H1 (cell line): Measurements from ENCODE around the gene TBC1D19. TPM values are rescaled to one million over a fixed set of nuclear protein-coding genes. Genes with fewer than 3 reads are reported as not detected.

Experiments used
- CTCF ChIA-PET: fragments of 300-600 bp; sonication (Branson Sonifier 250); formaldehyde crosslinking; loops from one replicate; lab custom pipeline; 2021; ENCODE audit not compliant: partially characterized antibody; lab: Charles Lee
- POLR2A ChIA-PET: fragments of 300-600 bp; sonication (Branson Sonifier 250); formaldehyde crosslinking; loops from one replicate; lab custom pipeline; 2021; ENCODE audit warnings: inconsistent platforms; ENCODE audit not compliant: partially characterized antibody; lab: Charles Lee
- DNase-seq, 2 experiments: peaks; one replicate each; pipeline versions ENCODE4 v3.0.0 to v3.0.0-alpha.2; 2010 to 2022; ENCODE audit warnings: low spot score in 2 of 2, low read depth in 1 of 2, mixed read lengths in 1 of 2
- FAIRE-seq: peaks from 2 replicates; lab custom pipeline; 2011; peaks lifted over from hg19 to GRCh38; lab: Jason Lieb, UNC
- H2AFZ ChIP-seq: 2 replicates; pipeline ENCODE4 v1.8.1; 2012; ENCODE audit warnings: low read length, inconsistent platforms
- H2AK5ac ChIP-seq: 2 replicates; pipeline ENCODE4 v1.6.1; 2013; ENCODE audit warnings: low read depth, low read length
- H2BK120ac ChIP-seq: replicated peaks from 2 replicates; pipeline ENCODE3; 2013; ENCODE audit warnings: low read depth, low read length, inconsistent platforms
- H2BK12ac ChIP-seq: 2 replicates; pipeline ENCODE4 v1.6.1; 2013; ENCODE audit warnings: low read depth, low read length
- H2BK15ac ChIP-seq: 2 replicates; pipeline ENCODE4 v1.6.1; 2013; ENCODE audit warnings: low read length
- H2BK20ac ChIP-seq: 2 replicates; pipeline ENCODE4 v1.6.1; 2013; ENCODE audit warnings: low read length
- H2BK5ac ChIP-seq: 2 replicates; pipeline ENCODE4 v1.6.1; 2013; ENCODE audit warnings: low read depth, low read length
- H3K14ac ChIP-seq: 2 replicates; pipeline ENCODE4 v1.6.1; 2013; ENCODE audit warnings: inconsistent platforms; ENCODE audit not compliant: insufficient read length
- H3K18ac ChIP-seq: 2 replicates; pipeline ENCODE4 v1.6.1; 2013; ENCODE audit warnings: low read length; ENCODE audit errors: extremely low read depth
- H3K23ac ChIP-seq: 2 replicates; pipeline ENCODE4 v1.6.1; 2013; ENCODE audit warnings: inconsistent platforms; ENCODE audit not compliant: insufficient read length
- H3K23me2 ChIP-seq: 2 replicates; pipeline ENCODE4 v1.6.1; 2013; ENCODE audit warnings: low read depth, low read length
- H3K27ac ChIP-seq: 2 replicates; pipeline ENCODE4 v1.6.1; 2011; ENCODE audit warnings: low read depth, low read length, inconsistent platforms
- H3K27me3 ChIP-seq, 4 experiments: replicated peaks in 1 of 4; 1 replicate in 1 of 4; 2 replicates in 3 of 4; pipeline versions ENCODE4 v1.6.1 to v1.8.1; 2011 to 2013; ENCODE audit warnings: low read length in 3 of 4, mild to moderate bottlenecking in 3 of 4, inconsistent platforms in 2 of 4, mixed read lengths in 2 of 4, moderate library complexity in 1 of 4; ENCODE audit not compliant: control insufficient read depth in 3 of 4, insufficient read depth in 3 of 4; ENCODE audit errors: extremely low read depth in 1 of 4
- H3K36me3 ChIP-seq, 4 experiments: 2 replicates each; pipeline versions ENCODE4 v1.6.1 to v1.8.1; 2011 to 2013; ENCODE audit warnings: mild to moderate bottlenecking in 4 of 4, low read length in 3 of 4, moderate library complexity in 2 of 4, control low read depth in 1 of 4, inconsistent platforms in 1 of 4; ENCODE audit not compliant: insufficient read depth in 4 of 4, control insufficient read depth in 2 of 4
- H3K4ac ChIP-seq: replicated peaks from 2 replicates; pipeline ENCODE3; 2013; ENCODE audit warnings: low read length, low read depth, mixed read lengths, inconsistent platforms; ENCODE audit not compliant: insufficient read length
- H3K4me1 ChIP-seq, 4 experiments: replicated peaks in 1 of 4; 1 replicate in 1 of 4; 2 replicates in 3 of 4; pipeline versions ENCODE4 v1.6.1 to v1.8.1; 2011 to 2013; ENCODE audit warnings: low read length in 3 of 4, inconsistent platforms in 2 of 4, mixed read lengths in 1 of 4; ENCODE audit not compliant: insufficient read depth in 4 of 4, control insufficient read depth in 3 of 4
- H3K4me2 ChIP-seq, 2 experiments: 2 replicates each; pipeline versions ENCODE4 v1.6.1 to v1.8.1; 2011 to 2013; ENCODE audit warnings: low read depth in 2 of 2, low read length in 2 of 2, control low read depth in 1 of 2, inconsistent platforms in 1 of 2, mild to moderate bottlenecking in 1 of 2; ENCODE audit not compliant: insufficient read depth in 1 of 2
- H3K4me3 ChIP-seq, 4 experiments: fragments of 200-600, 300-600 bp in 1 of 4; sonication (generic), shearing (Covaris generic), sonication (Bioruptor Twin) in 1 of 4; 2 replicates each; pipeline versions ENCODE4 v1.5.1 to v1.8.1; 2011 to 2016; ENCODE audit warnings: low read length in 4 of 4, low read depth in 3 of 4, control low read depth in 2 of 4, inconsistent platforms in 2 of 4, mild to moderate bottlenecking in 2 of 4, mixed read lengths in 1 of 4, moderate library complexity in 1 of 4; ENCODE audit not compliant: insufficient read depth in 2 of 4; ENCODE audit errors: extremely low read depth in 1 of 4
- H3K56ac ChIP-seq: replicated peaks from 2 replicates; pipeline ENCODE3; 2013; ENCODE audit warnings: low read depth, mild to moderate bottlenecking, mixed read lengths, low read length, inconsistent platforms; ENCODE audit not compliant: insufficient read length
- H3K79me1 ChIP-seq: 2 replicates; pipeline ENCODE4 v1.6.1; 2013; ENCODE audit warnings: low read depth, low read length, control low read depth
- H3K79me2 ChIP-seq, 2 experiments: 2 replicates each; pipeline versions ENCODE4 v1.6.1 to v1.8.1; 2012 to 2013; ENCODE audit warnings: low read length in 2 of 2, mild to moderate bottlenecking in 2 of 2, inconsistent platforms in 1 of 2; ENCODE audit not compliant: insufficient read depth in 2 of 2, control insufficient read depth in 1 of 2
- H3K9ac ChIP-seq, 4 experiments: replicated peaks in 1 of 4; 1 replicate in 1 of 4; 2 replicates in 3 of 4; pipeline versions ENCODE4 v1.6.1 to v1.8.1; 2011 to 2013; ENCODE audit warnings: low read depth in 3 of 4, low read length in 3 of 4, control low read depth in 2 of 4, mild to moderate bottlenecking in 2 of 4, moderate library complexity in 2 of 4, inconsistent platforms in 1 of 4; ENCODE audit errors: extremely low read depth in 1 of 4
- H3K9me3 ChIP-seq, 2 experiments: 2 replicates each; pipeline versions ENCODE4 v1.6.1 to v1.8.1; 2012 to 2013; ENCODE audit warnings: mild to moderate bottlenecking in 2 of 2, moderate library complexity in 2 of 2, control low read depth in 1 of 2, inconsistent platforms in 1 of 2, low read depth in 1 of 2, low read length in 1 of 2, mixed read lengths in 1 of 2; ENCODE audit not compliant: insufficient read depth in 2 of 2
- H4K20me1 ChIP-seq, 2 experiments: replicated peaks in 1 of 2; 2 replicates each; pipeline versions ENCODE3 to v1.8.1; 2011 to 2013; ENCODE audit warnings: inconsistent platforms in 2 of 2, low read length in 2 of 2, mild to moderate bottlenecking in 1 of 2; ENCODE audit not compliant: insufficient read depth in 2 of 2, control insufficient read depth in 1 of 2
- H4K5ac ChIP-seq: 2 replicates; pipeline ENCODE4 v1.6.1; 2013; ENCODE audit warnings: low read length, low read depth, mixed read lengths, inconsistent platforms; ENCODE audit not compliant: insufficient read length
- H4K8ac ChIP-seq: 2 replicates; pipeline ENCODE4 v1.8.0; 2013; ENCODE audit warnings: mild to moderate bottlenecking, moderate library complexity, low read length, inconsistent platforms; ENCODE audit not compliant: insufficient read depth; ENCODE audit errors: extremely low read depth
- H4K91ac ChIP-seq: replicated peaks from 2 replicates; pipeline ENCODE3; 2013; ENCODE audit warnings: low read length, mixed read lengths, inconsistent platforms; ENCODE audit not compliant: insufficient read length
- CBX5 ChIP-seq: fragments of 300-800, 300-1000 bp; sonication (generic); IDR thresholded peaks from 2 replicates; pipeline ENCODE4 v1.7.1; 2016; ENCODE audit warnings: antibody characterized with exemption, low read length, low read depth
- CHD2 ChIP-seq: IDR thresholded peaks from 2 replicates; pipeline ENCODE4 v1.6.1; 2012; ENCODE audit warnings: low read length, improper control_type of control experiment
- RBBP5 ChIP-seq: IDR thresholded peaks from 2 replicates; pipeline ENCODE4 v1.7.1; 2012; ENCODE audit warnings: low read depth, mild to moderate bottlenecking, inconsistent platforms, low read length, moderate library complexity, borderline replicate concordance
- polyA plus RNA-seq, 7 experiments: library from polyadenylated mRNA; depleted of rRNA in 3 of 7; stranded (reverse) in 5 of 7; unstranded in 2 of 7; fragments of >200 nt in 5 of 7; fragments of 200-250 nt in 2 of 7; gene quantifications; 1 replicate in 5 of 7; 2 replicates in 1 of 7; 4 replicates in 1 of 7; pipeline versions ENCODE4 v1.2.1 to v1.2.3, GENCODE V29; 2011 to 2013; ENCODE audit warnings: missing spikeins in 2 of 7, mixed read lengths in 2 of 7
- total RNA-seq: library from RNA; stranded (reverse); fragmentation: NEBNext Ultra II Directional; extraction: Animal tissue kit (Norgen Biotek cat#: 25700); gene quantifications from 2 replicates; pipeline ENCODE4 v1.2.1, GENCODE V29; 2021
- TF ChIP-seq, protein P1 (sequence below): IDR thresholded peaks from 2 replicates; pipeline ENCODE4 v1.6.1; 2011; ENCODE audit warnings: low read length, improper control_type of control experiment
- TF ChIP-seq, protein P2 (sequence below), 3 experiments: IDR thresholded peaks; 1 replicate in 2 of 3; 2 replicates in 1 of 3; pipeline versions ENCODE4 v1.5.1 to v1.6.1; 2011; ENCODE audit warnings: low read length in 3 of 3, mild to moderate bottlenecking in 3 of 3, inconsistent platforms in 2 of 3, low read depth in 1 of 3, moderate library complexity in 1 of 3; ENCODE audit not compliant: insufficient read depth in 1 of 3; ENCODE audit errors: control extremely low read depth in 1 of 3
- TF ChIP-seq, protein P3 (sequence below): IDR thresholded peaks from 2 replicates; pipeline ENCODE4 v1.6.1; 2012; ENCODE audit warnings: inconsistent platforms

Gene TBC1D19
- total and polyA plus RNA-seq, 2 of the 8 experiments (the other 6 are each of a cell fraction or from before 2014, with no cell fraction given), result 1.9 to 3.5 TPM

DNA sequence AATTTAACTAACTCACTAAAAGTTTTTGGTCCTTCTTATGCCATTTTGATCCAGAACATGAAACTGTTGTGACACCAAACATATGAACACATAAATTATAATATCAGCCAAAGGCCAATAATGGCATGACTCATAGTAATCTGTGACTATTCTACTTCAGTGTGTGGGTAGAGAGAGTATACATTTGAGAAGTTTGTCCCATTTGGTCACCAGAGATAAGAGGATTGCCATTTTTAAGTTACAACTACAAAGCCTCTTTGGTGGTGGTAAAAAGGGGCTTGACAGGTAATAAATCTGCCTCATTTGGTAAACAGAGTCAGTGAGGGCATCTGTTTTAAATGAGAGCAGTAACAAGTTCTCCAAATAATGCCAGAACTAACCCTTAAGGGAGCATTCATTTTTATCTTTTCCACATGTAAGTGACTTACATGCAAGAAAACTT, 117.9 kb downstream of the TBC1D19 start:
- H3K23me2 ChIP-seq, result no peaks in the 10 kb centered on the region
- no peak overlapping the region for H2BK12ac ChIP-seq
- no peak for FAIRE-seq
- H4K20me1 ChIP-seq, result no peaks in the 10 kb centered on the region
- H3K27ac ChIP-seq, result no peak overlapping the region
- H3K9ac ChIP-seq, result no peak overlapping the region
- no peak for DNase-seq
- no peak overlapping the region for H2BK5ac ChIP-seq
- H3K4ac ChIP-seq, result no peak overlapping the region
- no peak overlapping the region for H2BK120ac ChIP-seq
- H3K9me3 ChIP-seq, result no peaks in the 10 kb centered on the region
- no peak overlapping the region for H3K23ac ChIP-seq
- POLR2A ChIA-PET, result no interaction called here
- H3K27me3 ChIP-seq, result no peaks in the 10 kb centered on the region
- H2AFZ ChIP-seq, result no peak overlapping the region
- H3K14ac ChIP-seq, result no peak overlapping the region
- H4K5ac ChIP-seq, result no peak overlapping the region
- no peak overlapping the region for H4K91ac ChIP-seq
- CTCF ChIA-PET, result no interaction called here
- no peak overlapping the region for H2BK20ac ChIP-seq
- no peak for TF ChIP-seq CBX5
- TF ChIP-seq, protein P1, sequence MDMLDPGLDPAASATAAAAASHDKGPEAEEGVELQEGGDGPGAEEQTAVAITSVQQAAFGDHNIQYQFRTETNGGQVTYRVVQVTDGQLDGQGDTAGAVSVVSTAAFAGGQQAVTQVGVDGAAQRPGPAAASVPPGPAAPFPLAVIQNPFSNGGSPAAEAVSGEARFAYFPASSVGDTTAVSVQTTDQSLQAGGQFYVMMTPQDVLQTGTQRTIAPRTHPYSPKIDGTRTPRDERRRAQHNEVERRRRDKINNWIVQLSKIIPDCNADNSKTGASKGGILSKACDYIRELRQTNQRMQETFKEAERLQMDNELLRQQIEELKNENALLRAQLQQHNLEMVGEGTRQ, result no peak
- TF ChIP-seq, protein P2, sequence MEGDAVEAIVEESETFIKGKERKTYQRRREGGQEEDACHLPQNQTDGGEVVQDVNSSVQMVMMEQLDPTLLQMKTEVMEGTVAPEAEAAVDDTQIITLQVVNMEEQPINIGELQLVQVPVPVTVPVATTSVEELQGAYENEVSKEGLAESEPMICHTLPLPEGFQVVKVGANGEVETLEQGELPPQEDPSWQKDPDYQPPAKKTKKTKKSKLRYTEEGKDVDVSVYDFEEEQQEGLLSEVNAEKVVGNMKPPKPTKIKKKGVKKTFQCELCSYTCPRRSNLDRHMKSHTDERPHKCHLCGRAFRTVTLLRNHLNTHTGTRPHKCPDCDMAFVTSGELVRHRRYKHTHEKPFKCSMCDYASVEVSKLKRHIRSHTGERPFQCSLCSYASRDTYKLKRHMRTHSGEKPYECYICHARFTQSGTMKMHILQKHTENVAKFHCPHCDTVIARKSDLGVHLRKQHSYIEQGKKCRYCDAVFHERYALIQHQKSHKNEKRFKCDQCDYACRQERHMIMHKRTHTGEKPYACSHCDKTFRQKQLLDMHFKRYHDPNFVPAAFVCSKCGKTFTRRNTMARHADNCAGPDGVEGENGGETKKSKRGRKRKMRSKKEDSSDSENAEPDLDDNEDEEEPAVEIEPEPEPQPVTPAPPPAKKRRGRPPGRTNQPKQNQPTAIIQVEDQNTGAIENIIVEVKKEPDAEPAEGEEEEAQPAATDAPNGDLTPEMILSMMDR (IDR thresholded peaks at IDR 0.05; ENCODE audit: control extremely low read depth in 1 of 3, insufficient read depth in 1 of 3, low read depth in 1 of 3, low read length in 3 of 3), result no peak
- no peak for TF ChIP-seq CHD2
- TF ChIP-seq, protein P3, sequence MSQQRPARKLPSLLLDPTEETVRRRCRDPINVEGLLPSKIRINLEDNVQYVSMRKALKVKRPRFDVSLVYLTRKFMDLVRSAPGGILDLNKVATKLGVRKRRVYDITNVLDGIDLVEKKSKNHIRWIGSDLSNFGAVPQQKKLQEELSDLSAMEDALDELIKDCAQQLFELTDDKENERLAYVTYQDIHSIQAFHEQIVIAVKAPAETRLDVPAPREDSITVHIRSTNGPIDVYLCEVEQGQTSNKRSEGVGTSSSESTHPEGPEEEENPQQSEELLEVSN, result no peak
- TF ChIP-seq RBBP5, result no peak
- no peak overlapping the region for H4K8ac ChIP-seq
- H2AK5ac ChIP-seq, result no peak overlapping the region
- no peaks in the 10 kb centered on the region for H3K79me1 ChIP-seq
- no peak overlapping the region for H3K56ac ChIP-seq
- H3K4me2 ChIP-seq, result no peak overlapping the region
- no peak overlapping the region for H3K4me3 ChIP-seq
- no peak overlapping the region for H3K18ac ChIP-seq
- no peaks in the 10 kb centered on the region for H3K36me3 ChIP-seq
- H2BK15ac ChIP-seq, result no peak overlapping the region
- no peaks in the 10 kb centered on the region for H3K4me1 ChIP-seq
- no peaks in the 10 kb centered on the region for H3K79me2 ChIP-seq
